Activated CD8-positive, alpha-beta memory T cell treated with anti-CD3 and anti-CD28 coated beads, Interleukin-2, amount 50 U/mL, for 1 hour (primary cell): ENCODE data around the gene VWA1.
"Not testable (repeated sequence)": the region's sequence is repeated elsewhere in the genome, so short reads cannot be mapped to it uniquely, and the experiment has no call there.

Experiments
- DNase-seq: peaks from one replicate; pipeline ENCODE4 v3.0.0-alpha.2; 2020; ENCODE audit errors: extremely low read depth

Gene VWA1

GRCh38 chr1:1403653-1404052 lies 31.8 kb upstream of the VWA1 start:
- DNase-seq: no peak

GRCh38 chr1:1406101-1406820 lies 29.2 kb upstream of the VWA1 start:
- DNase-seq: no peak

GRCh38 chr1:1406821-1407635 lies 28.5 kb upstream of the VWA1 start, which contains the start of gene MRPL20:
MRPL20 (minus strand) TSS chr1:1407293; CDS start chr1:1407217, 76 bp downstream.
- DNase-seq: peak; percentile 89

GRCh38 chr1:1407636-1408318 lies 27.7 kb upstream of the VWA1 start:
- no peak for DNase-seq

GRCh38 chr1:1410238-1410637 lies 25.3 kb upstream of the VWA1 start:
- DNase-seq: not testable (repeated sequence)

- DNase-seq: no peak
Measured at GRCh38 chr1:1411626-1412025, 23.9 kb upstream of the VWA1 start.

GRCh38 chr1:1412311-1412902 lies 23.1 kb upstream of the VWA1 start:
- DNase-seq: not testable (repeated sequence)

- no peak for DNase-seq
Measured at GRCh38 chr1:1415751-1416150, 19.7 kb upstream of the VWA1 start.

- not testable (repeated sequence) for DNase-seq
Measured at GRCh38 chr1:1417396-1417795, 18.1 kb upstream of the VWA1 start.

- not testable (repeated sequence) for DNase-seq
Measured at GRCh38 chr1:1417825-1418463, 17.5 kb upstream of the VWA1 start.

GRCh38 chr1:1418464-1419362 lies 16.8 kb upstream of the VWA1 start:
- no peak for DNase-seq

GRCh38 chr1:1419363-1419812 lies 16.1 kb upstream of the VWA1 start:
- DNase-seq: no peak

GRCh38 chr1:1419813-1420653 lies 15.5 kb upstream of the VWA1 start:
- DNase-seq: no peak

GRCh38 chr1:1420654-1421141 lies 14.8 kb upstream of the VWA1 start:
- no peak for DNase-seq

GRCh38 chr1:1421147-1421906 lies 14.2 kb upstream of the VWA1 start, which contains the start of gene ANKRD65:
ANKRD65 (minus strand) TSS chr1:1421276; CDS start chr1:1421005, 271 bp downstream.
- no peak for DNase-seq

- no peak for DNase-seq
Measured at GRCh38 chr1:1421907-1422464, 13.5 kb upstream of the VWA1 start.

GRCh38 chr1:1422465-1423244 lies 12.8 kb upstream of the VWA1 start:
- no peak for DNase-seq
